Measurements from ENCODE around the gene OSCAR. TPM values are rescaled to one million over a fixed set of nuclear protein-coding genes. Genes with fewer than 3 reads are reported as not detected.

OSCAR gene
- total RNA-seq, 2 donors from 2014 or later, result 0.20 to 0.44 TPM

- peaks cover 20% of the 10 kb centered on the region for H3K36me3 Mint-ChIP-seq (ENCODE audit: low read depth)
- Histone ChIP-seq H3K4me1 (ENCODE audit: control insufficient read depth, insufficient read depth, low read length) (peaks cover 11% of the 10 kb centered on the region), H3K36me3 (ENCODE audit: control insufficient read depth, insufficient read depth, low read length) (peaks cover 30% of the 10 kb centered on the region), H3K4me3 (ENCODE audit: low read length) (peak overlapping the region; percentile 89), H3K9ac (ENCODE audit: extremely low read depth, low read length, poor library complexity, severe bottlenecking) (peak overlapping the region; percentile 98), H3K27me3 (ENCODE audit: control insufficient read depth, insufficient read depth, low read length, poor library complexity, severe bottlenecking) (no peaks in the 10 kb centered on the region), H3K27ac (ENCODE audit: low read depth, low read length) (peak overlapping the region; percentile 5), H3K9me3 (ENCODE audit: control insufficient read depth, low read length) (peaks cover 5% of the 10 kb centered on the region)
- peak overlapping the region; percentile 94 for H3K27ac Mint-ChIP-seq
- peak overlapping the region; percentile 86 for H3K4me3 Mint-ChIP-seq
- peaks cover 8% of the 10 kb centered on the region for H3K9me3 Mint-ChIP-seq
- H3K4me1 Mint-ChIP-seq, result peaks cover 31% of the 10 kb centered on the region
- DNase-seq, result peak; percentile 100
- TF ChIP-seq CTCF (conservative IDR thresholded peaks at IDR 0.05), result no peak
- 0 to 1% methylated on average over 25 to 46 of the region's 46 CpGs for WGBS, 2 experiments (ENCODE audit: insufficient coverage in 1 of 2, insufficient read length in 1 of 2)
- no peaks in the 10 kb centered on the region for H3K27me3 Mint-ChIP-seq (ENCODE audit: insufficient read depth)
Observed at GRCh38 chr19:54136864-54137698, 36.5 kb upstream of the OSCAR start.

- peaks cover 5% of the 10 kb centered on the region for H3K9me3 ChIP-seq (ENCODE audit: control insufficient read depth, low read length)
- TF ChIP-seq CTCF (conservative IDR thresholded peaks at IDR 0.05), result no peak
- no peaks in the 10 kb centered on the region for H3K27me3 ChIP-seq (ENCODE audit: control insufficient read depth, insufficient read depth, low read length, poor library complexity, severe bottlenecking)
- H3K4me1 ChIP-seq (ENCODE audit: control insufficient read depth, insufficient read depth, low read length), result peaks cover 11% of the 10 kb centered on the region
- Mint-ChIP-seq H3K9me3 (peaks cover 8% of the 10 kb centered on the region), H3K4me1 (peaks cover 29% of the 10 kb centered on the region), H3K36me3 (ENCODE audit: low read depth) (peaks cover 26% of the 10 kb centered on the region), H3K4me3 (peak overlapping the region; percentile 86), H3K27ac (peak overlapping the region; percentile 94), H3K27me3 (ENCODE audit: insufficient read depth) (no peaks in the 10 kb centered on the region)
- DNase-seq, result peak; percentile 56
- H3K27ac ChIP-seq (ENCODE audit: low read depth, low read length), result peak overlapping the region; percentile 5
- peak overlapping the region; percentile 89 for H3K4me3 ChIP-seq (ENCODE audit: low read length)
- H3K36me3 ChIP-seq (ENCODE audit: control insufficient read depth, insufficient read depth, low read length), result peaks cover 30% of the 10 kb centered on the region
- peak overlapping the region; percentile 48 for H3K9ac ChIP-seq (ENCODE audit: extremely low read depth, low read length, poor library complexity, severe bottlenecking)
- 3 to 4% methylated on average over 22 to 30 of the region's 30 CpGs for WGBS, 2 experiments (ENCODE audit: insufficient coverage in 1 of 2, insufficient read length in 1 of 2)
Observed at GRCh38 chr19:54136086-54136863, 35.7 kb upstream of the OSCAR start.

- DNase-seq, result no peak
- Mint-ChIP-seq H3K4me1 (peaks cover 11% of the 10 kb centered on the region), H3K27ac (no peak overlapping the region), H3K27me3 (ENCODE audit: insufficient read depth) (no peaks in the 10 kb centered on the region), H3K4me3 (no peak overlapping the region), H3K36me3 (ENCODE audit: low read depth) (peaks cover 27% of the 10 kb centered on the region), H3K9me3 (peaks cover 8% of the 10 kb centered on the region)
- 64 to 66% methylated on average over 2 of the region's 2 CpGs for WGBS, 2 experiments (ENCODE audit: insufficient coverage in 1 of 2, insufficient read length in 1 of 2)
- peaks cover 5% of the 10 kb centered on the region for H3K9me3 ChIP-seq (ENCODE audit: control insufficient read depth, low read length)
- H3K4me3 ChIP-seq (ENCODE audit: low read length), result no peak overlapping the region
- no peaks in the 10 kb centered on the region for H3K27me3 ChIP-seq (ENCODE audit: control insufficient read depth, insufficient read depth, low read length, poor library complexity, severe bottlenecking)
- peaks cover 18% of the 10 kb centered on the region for H3K36me3 ChIP-seq (ENCODE audit: control insufficient read depth, insufficient read depth, low read length)
- no peak overlapping the region for H3K27ac ChIP-seq (ENCODE audit: low read depth, low read length)
- peaks cover under 1% of the 10 kb centered on the region for H3K4me1 ChIP-seq (ENCODE audit: control insufficient read depth, insufficient read depth, low read length)
- no peak overlapping the region for H3K9ac ChIP-seq (ENCODE audit: extremely low read depth, low read length, poor library complexity, severe bottlenecking)
- no peak for TF ChIP-seq CTCF (conservative IDR thresholded peaks at IDR 0.05)
Observed at GRCh38 chr19:54133957-54134590, 33.5 kb upstream of the OSCAR start.

Data from endodermal cell (in vitro differentiated cells).